DND-41 (cell line): Measurements from ENCODE around the gene PACRG.
"Not testable (repeated sequence)": the region's sequence is repeated elsewhere in the genome, so short reads cannot be mapped to it uniquely, and the experiment has no call there.

ENCODE experiments used
- ATAC-seq: fragments of 200-7000 bp; cut with Tn5 transposase; 3 replicates; pipeline ENCODE4 v1.9.1; 2021; ENCODE audit warnings: low read depth; ENCODE audit not compliant: insufficient read depth
- DNase-seq: peaks from one replicate; pipeline ENCODE4 v3.0.0-alpha.2; 2020
- H2AFZ ChIP-seq: 2 replicates; pipeline ENCODE4 v1.6.0; 2012; ENCODE audit warnings: low read depth, low read length
- H3K27ac ChIP-seq: 2 replicates; pipeline ENCODE4 v1.5.1; 2012; ENCODE audit warnings: low read length, inconsistent platforms
- H3K27me3 ChIP-seq: fragments of 200-600 bp; sonication (generic); 2 replicates; pipeline ENCODE4 v1.6.0; 2012; ENCODE audit warnings: low read length, mild to moderate bottlenecking, inconsistent platforms; ENCODE audit not compliant: insufficient read depth, poor library complexity
- H3K36me3 ChIP-seq: 2 replicates; pipeline ENCODE4 v1.5.1; 2012; ENCODE audit warnings: low read length, inconsistent platforms; ENCODE audit not compliant: insufficient read depth
- H3K4me1 ChIP-seq: 2 replicates; pipeline ENCODE4 v1.5.1; 2012; ENCODE audit warnings: mild to moderate bottlenecking, low read length; ENCODE audit not compliant: insufficient read depth
- H3K4me2 ChIP-seq: 2 replicates; pipeline ENCODE4 v1.6.0; 2012; ENCODE audit warnings: mild to moderate bottlenecking, moderate library complexity, low read length, inconsistent platforms; ENCODE audit not compliant: insufficient read depth
- H3K4me3 ChIP-seq, 2 experiments: fragments of 200-600 bp in 1 of 2; shearing (Covaris generic) in 1 of 2; 2 replicates each; pipeline ENCODE4 v1.5.1; 2012 to 2016; ENCODE audit warnings: inconsistent platforms in 2 of 2, low read length in 2 of 2, mild to moderate bottlenecking in 2 of 2, low read depth in 1 of 2, moderate library complexity in 1 of 2
- H3K79me2 ChIP-seq: 2 replicates; pipeline ENCODE4 v1.6.0; 2012; ENCODE audit warnings: low read length, inconsistent platforms; ENCODE audit not compliant: insufficient read depth
- H3K9ac ChIP-seq: 2 replicates; pipeline ENCODE4 v1.6.0; 2012; ENCODE audit warnings: low read depth, mild to moderate bottlenecking, inconsistent platforms, low read length, moderate library complexity
- H3K9me3 ChIP-seq: 2 replicates; pipeline ENCODE4 v1.5.1; 2012; ENCODE audit warnings: low read length, moderate library complexity, mild to moderate bottlenecking, inconsistent platforms; ENCODE audit not compliant: insufficient read depth, severe bottlenecking
- H4K20me1 ChIP-seq: 2 replicates; pipeline ENCODE4 v1.6.0; 2012; ENCODE audit warnings: low read length; ENCODE audit not compliant: insufficient read depth
- CTCF ChIP-seq: IDR thresholded peaks from 2 replicates; pipeline ENCODE4 v1.5.1; 2012; ENCODE audit warnings: borderline replicate concordance, low read length, moderate library complexity, mild to moderate bottlenecking; ENCODE audit not compliant: poor library complexity, severe bottlenecking; ENCODE audit errors: extremely low read depth
- EZH2 ChIP-seq: IDR thresholded peaks from 3 replicates; pipeline ENCODE4 v1.6.1; 2012; ENCODE audit warnings: borderline replicate concordance, low read depth, mild to moderate bottlenecking, moderate library complexity, low read length, inconsistent platforms; ENCODE audit not compliant: severe bottlenecking

PACRG gene

GRCh38 chr6:162974685-162975084 lies 246.9 kb downstream of the PACRG start:
- no peak for DNase-seq

GRCh38 chr6:162976141-162976540 lies 248.4 kb downstream of the PACRG start:
- Histone ChIP-seq H3K27me3 (no peaks in the 10 kb centered on the region), H3K4me3 (no peak overlapping the region), H3K4me2 (no peak overlapping the region), H3K9me3 (no peaks in the 10 kb centered on the region), H2AFZ (no peak overlapping the region), H3K36me3 (no peaks in the 10 kb centered on the region), H3K79me2 (no peaks in the 10 kb centered on the region), H3K4me1 (no peaks in the 10 kb centered on the region), H3K9ac (no peak overlapping the region), H3K27ac (no peak overlapping the region), H4K20me1 (no peaks in the 10 kb centered on the region)
- TF ChIP-seq CTCF (no peak), EZH2 (no peak)
- ATAC-seq (no peak), DNase-seq (no peak)

More at GRCh38 chr6:162974685-162975084, 246.9 kb downstream of the PACRG start:
- H3K9me3 ChIP-seq: no peaks in the 10 kb centered on the region
- H3K27ac ChIP-seq: no peak overlapping the region
- no peaks in the 10 kb centered on the region for H4K20me1 ChIP-seq
- ATAC-seq: no peak
- H3K4me2 ChIP-seq: no peak overlapping the region
- H3K36me3 ChIP-seq: no peaks in the 10 kb centered on the region
- H3K27me3 ChIP-seq: no peaks in the 10 kb centered on the region
- H3K9ac ChIP-seq: no peak overlapping the region
- TF ChIP-seq EZH2: no peak
- no peak for TF ChIP-seq CTCF
- H3K79me2 ChIP-seq: no peaks in the 10 kb centered on the region
- no peak overlapping the region for H2AFZ ChIP-seq
- H3K4me1 ChIP-seq: no peaks in the 10 kb centered on the region
- H3K4me3 ChIP-seq: no peak overlapping the region

GRCh38 chr6:162983234-162983633 lies 255.5 kb downstream of the PACRG start:
- H3K36me3 ChIP-seq, H3K9me3 ChIP-seq, H3K4me1 ChIP-seq, H4K20me1 ChIP-seq, H3K9ac ChIP-seq, DNase-seq, H3K4me2 ChIP-seq, H2AFZ ChIP-seq, H3K79me2 ChIP-seq, H3K27ac ChIP-seq, ATAC-seq, H3K4me3 ChIP-seq, H3K27me3 ChIP-seq: not testable (repeated sequence)

GRCh38 chr6:162998777-162999176 lies 271.0 kb downstream of the PACRG start:
- no peak overlapping the region for H3K4me3 ChIP-seq
- no peak overlapping the region for H2AFZ ChIP-seq
- no peak overlapping the region for H3K27ac ChIP-seq
- TF ChIP-seq CTCF: no peak
- no peak for TF ChIP-seq EZH2
- no peaks in the 10 kb centered on the region for H3K79me2 ChIP-seq
- H3K4me1 ChIP-seq: no peaks in the 10 kb centered on the region
- H3K9me3 ChIP-seq: no peaks in the 10 kb centered on the region
- no peaks in the 10 kb centered on the region for H3K27me3 ChIP-seq
- no peaks in the 10 kb centered on the region for H4K20me1 ChIP-seq
- H3K9ac ChIP-seq: no peak overlapping the region
- DNase-seq: no peak
- H3K36me3 ChIP-seq: no peaks in the 10 kb centered on the region
- H3K4me2 ChIP-seq: no peak overlapping the region
- no peak for ATAC-seq
